Smooth muscle cell (in vitro differentiated cells): ENCODE data around the gene LINGO1. TPM values are rescaled to one million over a fixed set of nuclear protein-coding genes. Genes with fewer than 3 reads are reported as not detected.

Experiments used
- DNase-seq: peaks from one replicate; lab custom pipeline; 2025; ENCODE audit not compliant: unreplicated experiment; lab: John Stamatoyannopoulos, UW
- H2AFZ ChIP-seq: fragments of 200-600 bp; sonication (generic); 2 replicates; pipeline ENCODE4 v1.6.0; 2016; ENCODE audit warnings: antibody characterized with exemption, low read depth, mild to moderate bottlenecking
- H3F3A ChIP-seq: fragments of 200-600 bp; sonication (generic); 2 replicates; pipeline ENCODE4 v1.6.0; 2017; ENCODE audit warnings: antibody characterized with exemption, low read depth
- H3K27ac ChIP-seq: fragments of 200-600 bp; sonication (generic); 2 replicates; pipeline ENCODE4 v1.5.1; 2016; ENCODE audit warnings: low read depth, mild to moderate bottlenecking
- H3K27me3 ChIP-seq: fragments of 200-600 bp; sonication (generic); 2 replicates; pipeline ENCODE4 v1.6.1; 2016; ENCODE audit warnings: low read depth, mild to moderate bottlenecking
- H3K36me3 ChIP-seq: fragments of 200-600 bp; sonication (generic); 2 replicates; pipeline ENCODE4 v1.5.1; 2016; ENCODE audit warnings: low read depth
- H3K4me1 ChIP-seq: fragments of 200-600 bp; sonication (generic); 2 replicates; pipeline ENCODE4 v1.5.1; 2016; ENCODE audit warnings: low read depth
- H3K4me2 ChIP-seq: fragments of 200-600 bp; sonication (generic); 2 replicates; pipeline ENCODE4 v1.6.0; 2016; ENCODE audit warnings: mild to moderate bottlenecking
- H3K4me3 ChIP-seq: fragments of 200-600 bp; sonication (generic); 2 replicates; pipeline ENCODE4 v1.5.1; 2016; ENCODE audit warnings: mild to moderate bottlenecking
- H3K79me2 ChIP-seq: fragments of 200-600 bp; sonication (generic); 2 replicates; pipeline ENCODE4 v1.6.0; 2016; ENCODE audit warnings: low read depth, mild to moderate bottlenecking
- H3K9ac ChIP-seq: fragments of 200-600 bp; sonication (generic); 2 replicates; pipeline ENCODE4 v1.6.0; 2016; ENCODE audit warnings: low read depth
- H3K9me3 ChIP-seq: fragments of 200-600 bp; sonication (generic); replicated peaks from 2 replicates; pipeline ENCODE4 v1.5.1; 2016; ENCODE audit warnings: low read depth
- H4K20me1 ChIP-seq: fragments of 200-600 bp; sonication (generic); 2 replicates; pipeline ENCODE4 v1.6.0; 2016; ENCODE audit warnings: low read depth
- WGBS: methylation state at CpG from one replicate; pipeline ENCODE4 v1.1.7; 2016; ENCODE audit warnings: low lambda C conversion rate; 5-methylcytosine and 5-hydroxymethylcytosine counted together
- polyA plus RNA-seq: library from polyadenylated mRNA; unstranded; fragments of >200 nt; fragmentation: Nextera tagmentation; extraction: Ambion mirVana; gene quantifications from 2 replicates; pipeline ENCODE4 v1.2.1, GENCODE V29; 2016
- total RNA-seq: library from RNA; depleted of rRNA; stranded (reverse); fragments of >200 nt; gene quantifications from 2 replicates; pipeline ENCODE4 v1.2.3, GENCODE V29; 2014
- TF ChIP-seq, protein P1 (sequence below): fragments of 200-600 bp; sonication (generic); IDR thresholded peaks from 2 replicates; pipeline ENCODE4 v1.5.1; 2017; ENCODE audit warnings: borderline replicate concordance, mild to moderate bottlenecking, antibody characterized with exemption; ENCODE audit not compliant: insufficient read depth, poor library complexity, severe bottlenecking

The LINGO1 gene
- total and polyA plus RNA-seq, 2 experiments from 2014 or later = 3.5 to 13.4 TPM

DNA sequence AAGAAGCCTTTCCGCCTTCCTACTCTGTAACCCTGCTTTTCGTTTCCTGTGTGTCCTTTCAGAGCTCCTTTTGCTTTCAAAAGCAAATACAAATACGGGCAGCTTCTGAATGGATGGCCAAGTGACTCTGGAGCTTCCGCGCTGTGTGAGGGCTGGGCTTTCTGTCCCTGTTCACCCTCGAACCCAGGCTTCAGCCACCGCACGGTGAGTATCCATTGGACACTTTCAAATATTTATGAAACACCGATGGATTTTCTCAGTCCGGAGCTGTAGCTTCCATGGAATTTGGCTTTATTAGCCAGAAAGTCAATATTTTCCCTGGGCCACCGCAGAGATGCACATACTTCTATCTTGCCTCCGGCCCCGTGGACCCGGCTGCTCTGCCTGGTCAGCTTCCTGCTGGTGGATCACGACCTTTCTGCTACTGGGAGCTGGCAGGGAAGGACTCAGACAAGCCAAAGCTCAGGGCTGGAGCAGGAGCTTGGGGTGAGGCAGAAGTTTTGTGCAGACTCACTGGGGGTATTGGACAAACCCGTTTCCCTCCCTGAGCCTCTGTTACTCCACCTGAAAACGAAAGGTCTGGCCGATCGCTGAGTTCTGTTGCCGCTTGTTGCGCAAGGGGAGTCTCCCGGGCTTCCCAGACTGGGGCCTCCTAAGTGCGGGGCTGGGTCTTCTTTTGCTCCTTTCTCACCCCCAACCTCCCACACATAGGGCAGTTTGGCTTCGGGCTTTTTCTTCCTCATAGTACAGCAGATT, 63.6 kb downstream of the LINGO1 start:
- Histone ChIP-seq H3K79me2 (no peaks in the 10 kb centered on the region), H3K9me3 (no peaks in the 10 kb centered on the region), H3F3A (peaks cover 12% of the 10 kb centered on the region), H3K27ac (peak overlapping the region; percentile 50), H3K4me1 (peaks cover 20% of the 10 kb centered on the region), H3K9ac (no peak overlapping the region), H4K20me1 (no peaks in the 10 kb centered on the region), H2AFZ (peak overlapping the region; percentile 92), H3K4me2 (peak overlapping the region; percentile 74), H3K36me3 (no peaks in the 10 kb centered on the region), H3K27me3 (no peaks in the 10 kb centered on the region), H3K4me3 (peak overlapping the region; percentile 33)
- DNase-seq = no peak
- 40% methylated on average over 24 of the region's 24 CpGs for WGBS
- TF ChIP-seq, protein P1, sequence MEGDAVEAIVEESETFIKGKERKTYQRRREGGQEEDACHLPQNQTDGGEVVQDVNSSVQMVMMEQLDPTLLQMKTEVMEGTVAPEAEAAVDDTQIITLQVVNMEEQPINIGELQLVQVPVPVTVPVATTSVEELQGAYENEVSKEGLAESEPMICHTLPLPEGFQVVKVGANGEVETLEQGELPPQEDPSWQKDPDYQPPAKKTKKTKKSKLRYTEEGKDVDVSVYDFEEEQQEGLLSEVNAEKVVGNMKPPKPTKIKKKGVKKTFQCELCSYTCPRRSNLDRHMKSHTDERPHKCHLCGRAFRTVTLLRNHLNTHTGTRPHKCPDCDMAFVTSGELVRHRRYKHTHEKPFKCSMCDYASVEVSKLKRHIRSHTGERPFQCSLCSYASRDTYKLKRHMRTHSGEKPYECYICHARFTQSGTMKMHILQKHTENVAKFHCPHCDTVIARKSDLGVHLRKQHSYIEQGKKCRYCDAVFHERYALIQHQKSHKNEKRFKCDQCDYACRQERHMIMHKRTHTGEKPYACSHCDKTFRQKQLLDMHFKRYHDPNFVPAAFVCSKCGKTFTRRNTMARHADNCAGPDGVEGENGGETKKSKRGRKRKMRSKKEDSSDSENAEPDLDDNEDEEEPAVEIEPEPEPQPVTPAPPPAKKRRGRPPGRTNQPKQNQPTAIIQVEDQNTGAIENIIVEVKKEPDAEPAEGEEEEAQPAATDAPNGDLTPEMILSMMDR = no peak

- no peak overlapping the region for H3K9ac ChIP-seq
- H3K27ac ChIP-seq = peak overlapping the region; percentile 50
- H3K4me2 ChIP-seq = peak overlapping the region; percentile 74
- H3F3A ChIP-seq = peaks cover 12% of the 10 kb centered on the region
- TF ChIP-seq, protein P1 = no peak
- H3K4me1 ChIP-seq = peaks cover 20% of the 10 kb centered on the region
- no peaks in the 10 kb centered on the region for H3K79me2 ChIP-seq
- H3K4me3 ChIP-seq = no peak overlapping the region
- WGBS = 83% methylated on average over 14 of the region's 14 CpGs
- no peaks in the 10 kb centered on the region for H3K36me3 ChIP-seq
- H4K20me1 ChIP-seq = no peaks in the 10 kb centered on the region
- H3K27me3 ChIP-seq = no peaks in the 10 kb centered on the region
- DNase-seq = no peak
- H3K9me3 ChIP-seq = no peaks in the 10 kb centered on the region
- peak overlapping the region; percentile 92 for H2AFZ ChIP-seq
These were observed 64.4 kb downstream of the LINGO1 start for GRCh38 chr15:77568014-77568972.

DNA sequence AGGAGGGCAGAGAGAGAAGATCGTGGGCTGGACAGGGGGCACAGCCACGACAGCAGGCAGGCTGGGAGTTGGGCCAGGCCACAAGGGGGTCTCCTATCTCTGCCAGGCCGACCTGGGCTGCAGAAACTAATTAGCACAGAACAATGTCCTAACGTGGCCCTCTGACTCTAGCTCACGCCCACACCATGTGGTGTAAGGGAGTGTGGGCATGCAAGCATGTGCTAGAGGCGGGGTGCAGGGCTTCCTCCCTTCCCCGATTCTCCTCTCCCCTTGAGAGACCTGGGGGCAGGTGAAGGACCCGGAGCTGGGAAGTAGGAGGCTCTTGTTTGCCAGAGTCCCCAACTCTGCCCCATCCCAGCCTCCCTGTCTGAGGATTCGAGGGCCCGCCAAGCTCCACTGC, 65.5 kb downstream of the LINGO1 start:
- Histone ChIP-seq H3K27ac (no peak overlapping the region), H3F3A (peaks cover 6% of the 10 kb centered on the region), H3K4me1 (peaks cover 20% of the 10 kb centered on the region), H3K4me3 (no peak overlapping the region), H3K79me2 (no peaks in the 10 kb centered on the region), H3K9ac (no peak overlapping the region), H3K27me3 (no peaks in the 10 kb centered on the region), H3K4me2 (no peak overlapping the region), H3K36me3 (no peaks in the 10 kb centered on the region), H2AFZ (no peak overlapping the region), H3K9me3 (no peaks in the 10 kb centered on the region), H4K20me1 (no peaks in the 10 kb centered on the region)
- 87% methylated on average over 10 of the region's 10 CpGs for WGBS
- DNase-seq = no peak
- TF ChIP-seq, protein P1 = no peak
